ENCODE results near the gene UMODL1. TPM values are rescaled to one million over a fixed set of nuclear protein-coding genes. Genes with fewer than 3 reads are reported as not detected.

Gene UMODL1
- total and polyA plus RNA-seq, 2 of the 13 experiments (the other 11 are each of a cell fraction or from before 2014, with no cell fraction given) = not detected

DNA sequence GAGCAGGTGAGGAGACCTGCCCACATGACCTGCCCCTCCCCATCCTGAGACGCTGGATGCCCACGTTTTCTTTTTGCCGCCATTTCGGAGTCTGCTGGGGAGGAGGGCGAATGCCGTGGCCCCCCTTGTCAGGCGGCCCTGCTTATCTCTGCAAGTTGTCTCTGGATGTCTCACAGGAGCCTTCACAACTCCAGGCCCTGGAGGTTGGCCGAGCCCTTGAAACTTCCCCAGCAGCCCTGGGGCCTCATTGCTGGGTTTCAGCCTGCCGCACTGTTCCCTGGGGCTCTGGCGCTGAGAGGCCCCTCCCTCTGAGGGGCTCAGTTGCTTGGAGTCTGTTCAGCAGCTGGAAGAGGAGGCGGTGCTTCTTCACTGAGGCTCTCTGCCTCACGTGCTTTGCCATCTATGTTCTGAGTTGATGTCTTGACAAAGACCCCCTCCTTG, 31.2 kb upstream of the UMODL1 start:
- Histone ChIP-seq H3K9me3 (ENCODE audit: low read length) (no peaks in the 10 kb centered on the region), H4K20me1 (ENCODE audit: insufficient read depth, low read length) (no peaks in the 10 kb centered on the region), H2AFZ (ENCODE audit: low read length) (no peak overlapping the region), H3K27me3 (ENCODE audit: control insufficient read depth in 1 of 2, insufficient read depth in 2 of 2, low read length in 2 of 2) (peaks cover 3 to 31% of the 10 kb centered on the region in 2 experiments; a peak in 3 of 5 replicates), H3K4me2 (ENCODE audit: low read depth, low read length) (peak overlapping the region; percentile 44; the same call in 1 of the 2 replicates), H3K79me2 (ENCODE audit: insufficient read depth, low read length) (no peaks in the 10 kb centered on the region), H3K9ac (ENCODE audit: insufficient read depth, low read depth, low read length) (no peak overlapping the region), H3K36me3 (replicated peaks in 1 of 2; ENCODE audit: control insufficient read depth in 1 of 2, insufficient read depth in 2 of 2, low read length in 2 of 2) (no peaks in the 10 kb centered on the region), H3K4me3 (replicated peaks in 1 of 3; ENCODE audit: insufficient read depth in 1 of 3, low read depth in 2 of 3, low read length in 3 of 3) (no peak overlapping the region; a peak in 1 of 6 replicates), H3K4me1 (ENCODE audit: insufficient read depth, low read length) (peaks cover 38% of the 10 kb centered on the region), H3K27ac (ENCODE audit: extremely low read length, insufficient read depth, low read length) (no peak overlapping the region)
- no peak for ATAC-seq
- intact Hi-C loops (cut with micrococcal nuclease; ENCODE audit: unreplicated experiment) (no loop called here), in situ Hi-C loops (cut with HindIII; ENCODE audit: extremely low pct_ligation_motif_present, low pct_unique_long_range_greater_than_20kb) (no loop called here)
- DNase-seq (ENCODE audit: low spot score) = no peak
- FAIRE-seq = no peak
- no TSS peak for BruUV-seq (replicated peaks)
- TF ChIP-seq SCMH1 (CRISPR knock-in tag; IDR thresholded peaks at IDR 0.05; ENCODE audit: borderline replicate concordance) (no peak), PCBP1 (IDR thresholded peaks at IDR 0.05; ENCODE audit: borderline replicate concordance, low read depth, low read length) (no peak), PHF8 (CRISPR knock-in tag; IDR thresholded peaks at IDR 0.05) (no peak), ZNF691 (CRISPR knock-in tag; IDR thresholded peaks at IDR 0.05; ENCODE audit: borderline replicate concordance, low read depth) (no peak)
- WGBS (ENCODE audit: low lambda C conversion rate) = no CpG with 5 or more reads among the region's 12 CpGs
- ChIA-PET POLR2A (interaction anchor here (0.9 kb wide), 1 partner anchor 324 kb away, joined by 3 read pairs; no protein-coding TSS in a partner anchor), CTCF (ENCODE audit: low intra/inter-chr PET ratio, low total read pairs) (no interaction called here)

- FAIRE-seq = no peak
- DNase-seq (ENCODE audit: low spot score) = peak; percentile 67
- BruUV-seq (replicated peaks) = no TSS peak
- Histone ChIP-seq H3K27ac (ENCODE audit: extremely low read length, insufficient read depth, low read length) (no peak overlapping the region), H3K36me3 (replicated peaks in 1 of 2; ENCODE audit: control insufficient read depth in 1 of 2, insufficient read depth in 2 of 2, low read length in 2 of 2) (no peaks in the 10 kb centered on the region), H3K4me3 (replicated peaks in 1 of 3; ENCODE audit: insufficient read depth in 1 of 3, low read depth in 2 of 3, low read length in 3 of 3) (no peak overlapping the region), H4K20me1 (ENCODE audit: insufficient read depth, low read length) (no peaks in the 10 kb centered on the region), H3K9me3 (ENCODE audit: low read length) (no peaks in the 10 kb centered on the region), H3K27me3 (ENCODE audit: control insufficient read depth in 1 of 2, insufficient read depth in 2 of 2, low read length in 2 of 2) (peaks cover 3 to 35% of the 10 kb centered on the region in 2 experiments; a peak in 3 of 5 replicates), H3K4me2 (ENCODE audit: low read depth, low read length) (peak overlapping the region; percentile 44; the same call in 1 of the 2 replicates), H3K4me1 (ENCODE audit: insufficient read depth, low read length) (peaks cover 38% of the 10 kb centered on the region), H3K79me2 (ENCODE audit: insufficient read depth, low read length) (no peaks in the 10 kb centered on the region), H3K9ac (ENCODE audit: insufficient read depth, low read depth, low read length) (no peak overlapping the region), H2AFZ (ENCODE audit: low read length) (no peak overlapping the region)
- CTCF ChIA-PET (ENCODE audit: low intra/inter-chr PET ratio, low total read pairs) = no interaction called here
- POLR2A ChIA-PET = interaction anchor here (0.9 kb wide), 1 partner anchor 325 kb away, joined by 3 read pairs; no protein-coding TSS in a partner anchor
- ATAC-seq = peak; percentile 32
- intact Hi-C loops (cut with micrococcal nuclease; ENCODE audit: unreplicated experiment) = no loop called here
- in situ Hi-C loops (cut with HindIII; ENCODE audit: extremely low pct_ligation_motif_present, low pct_unique_long_range_greater_than_20kb) = no loop called here
- WGBS (ENCODE audit: low lambda C conversion rate) = 15% methylated on average over 17 of the region's 18 CpGs
- TF ChIP-seq FOSL2 (CRISPR knock-in tag; IDR thresholded peaks at IDR 0.05) (peak; percentile 87), ADNP (CRISPR knock-in tag; IDR thresholded peaks at IDR 0.05) (no peak), PHF8 (CRISPR knock-in tag; IDR thresholded peaks at IDR 0.05) (no peak), ATF7 (IDR thresholded peaks at IDR 0.05) (peak; percentile 46), ATF7 (CRISPR knock-in tag; IDR thresholded peaks at IDR 0.05) (no peak), ATF4 (CRISPR knock-in tag; IDR thresholded peaks at IDR 0.05) (peak in 1 of 2 experiments; percentile 37; a peak in 2 of 4 replicates)
- TF ChIP-seq, protein P1, sequence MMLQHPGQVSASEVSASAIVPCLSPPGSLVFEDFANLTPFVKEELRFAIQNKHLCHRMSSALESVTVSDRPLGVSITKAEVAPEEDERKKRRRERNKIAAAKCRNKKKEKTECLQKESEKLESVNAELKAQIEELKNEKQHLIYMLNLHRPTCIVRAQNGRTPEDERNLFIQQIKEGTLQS (CRISPR knock-in tag; IDR thresholded peaks at IDR 0.05) = peak; percentile 49; the same call in 1 of the 2 replicates
- TF ChIP-seq, protein P2, sequence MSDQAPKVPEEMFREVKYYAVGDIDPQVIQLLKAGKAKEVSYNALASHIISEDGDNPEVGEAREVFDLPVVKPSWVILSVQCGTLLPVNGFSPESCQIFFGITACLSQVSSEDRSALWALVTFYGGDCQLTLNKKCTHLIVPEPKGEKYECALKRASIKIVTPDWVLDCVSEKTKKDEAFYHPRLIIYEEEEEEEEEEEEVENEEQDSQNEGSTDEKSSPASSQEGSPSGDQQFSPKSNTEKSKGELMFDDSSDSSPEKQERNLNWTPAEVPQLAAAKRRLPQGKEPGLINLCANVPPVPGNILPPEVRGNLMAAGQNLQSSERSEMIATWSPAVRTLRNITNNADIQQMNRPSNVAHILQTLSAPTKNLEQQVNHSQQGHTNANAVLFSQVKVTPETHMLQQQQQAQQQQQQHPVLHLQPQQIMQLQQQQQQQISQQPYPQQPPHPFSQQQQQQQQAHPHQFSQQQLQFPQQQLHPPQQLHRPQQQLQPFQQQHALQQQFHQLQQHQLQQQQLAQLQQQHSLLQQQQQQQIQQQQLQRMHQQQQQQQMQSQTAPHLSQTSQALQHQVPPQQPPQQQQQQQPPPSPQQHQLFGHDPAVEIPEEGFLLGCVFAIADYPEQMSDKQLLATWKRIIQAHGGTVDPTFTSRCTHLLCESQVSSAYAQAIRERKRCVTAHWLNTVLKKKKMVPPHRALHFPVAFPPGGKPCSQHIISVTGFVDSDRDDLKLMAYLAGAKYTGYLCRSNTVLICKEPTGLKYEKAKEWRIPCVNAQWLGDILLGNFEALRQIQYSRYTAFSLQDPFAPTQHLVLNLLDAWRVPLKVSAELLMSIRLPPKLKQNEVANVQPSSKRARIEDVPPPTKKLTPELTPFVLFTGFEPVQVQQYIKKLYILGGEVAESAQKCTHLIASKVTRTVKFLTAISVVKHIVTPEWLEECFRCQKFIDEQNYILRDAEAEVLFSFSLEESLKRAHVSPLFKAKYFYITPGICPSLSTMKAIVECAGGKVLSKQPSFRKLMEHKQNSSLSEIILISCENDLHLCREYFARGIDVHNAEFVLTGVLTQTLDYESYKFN (CRISPR knock-in tag; conservative IDR thresholded peaks at IDR 0.05) = no peak
Measured at GRCh38 chr21:42040411-42041180, 30.5 kb upstream of the UMODL1 start.
